Keratinocyte (primary cell): ENCODE measurements around the gene PHF14. TPM values are rescaled to one million over a fixed set of nuclear protein-coding genes. Genes with fewer than 3 reads are reported as not detected.

ENCODE experiments used
- DNase-seq: peaks from one replicate; pipeline ENCODE4 v3.0.0-alpha.2; 2011; ENCODE audit warnings: low read depth, missing footprints, low spot score
- FAIRE-seq: peaks from 2 replicates; lab custom pipeline; 2011; peaks lifted over from hg19 to GRCh38; lab: Jason Lieb, UNC
- H2AFZ ChIP-seq: 2 replicates; pipeline ENCODE4 v1.6.0; 2012; ENCODE audit warnings: low read length, control low read depth, inconsistent platforms; ENCODE audit not compliant: control insufficient read depth
- H3K27ac ChIP-seq: 2 replicates; pipeline ENCODE4 v1.5.1; 2011; ENCODE audit warnings: low read length; ENCODE audit not compliant: control insufficient read depth, insufficient read depth
- H3K27me3 ChIP-seq: 3 replicates; pipeline ENCODE4 v1.6.0; 2011; ENCODE audit warnings: low read length; ENCODE audit not compliant: control insufficient read depth, insufficient read depth; ENCODE audit errors: extremely low read depth
- H3K36me3 ChIP-seq, 2 experiments: 2 replicates in 1 of 2; 3 replicates in 1 of 2; pipeline ENCODE4 v1.5.1; 2011; ENCODE audit warnings: low read length in 2 of 2, mild to moderate bottlenecking in 1 of 2; ENCODE audit not compliant: control insufficient read depth in 2 of 2, insufficient read depth in 2 of 2; ENCODE audit errors: extremely low read depth in 1 of 2
- H3K4me1 ChIP-seq: 3 replicates; pipeline ENCODE4 v1.5.1; 2011; ENCODE audit warnings: low read length; ENCODE audit not compliant: control insufficient read depth, insufficient read depth; ENCODE audit errors: extremely low read depth
- H3K4me2 ChIP-seq: 3 replicates; pipeline ENCODE4 v1.6.0; 2011; ENCODE audit warnings: low read depth, low read length; ENCODE audit not compliant: control insufficient read depth, insufficient read depth; ENCODE audit errors: extremely low read depth
- H3K4me3 ChIP-seq, 3 experiments: fragments of 200-600 bp in 1 of 3; sonication (generic) in 1 of 3; 2 replicates in 2 of 3; 3 replicates in 1 of 3; pipeline ENCODE4 v1.5.1; 2011 to 2016; ENCODE audit warnings: low read length in 3 of 3, mild to moderate bottlenecking in 3 of 3, control low read depth in 2 of 3, inconsistent platforms in 1 of 3, low read depth in 1 of 3, mixed read lengths in 1 of 3, mixed run types in 1 of 3, moderate library complexity in 1 of 3; ENCODE audit not compliant: control insufficient read depth in 2 of 3, insufficient read depth in 2 of 3; ENCODE audit errors: extremely low read depth in 1 of 3
- H3K79me2 ChIP-seq: 2 replicates; pipeline ENCODE4 v1.6.0; 2012; ENCODE audit warnings: low read length; ENCODE audit not compliant: control insufficient read depth, insufficient read depth
- H3K9ac ChIP-seq: 3 replicates; pipeline ENCODE4 v1.6.0; 2011; ENCODE audit warnings: low read length; ENCODE audit not compliant: control insufficient read depth, insufficient read depth; ENCODE audit errors: extremely low read depth
- H3K9me1 ChIP-seq: 3 replicates; pipeline ENCODE4 v1.6.0; 2011; ENCODE audit warnings: low read length; ENCODE audit not compliant: control insufficient read depth, insufficient read depth; ENCODE audit errors: extremely low read depth
- H3K9me3 ChIP-seq: 2 replicates; pipeline ENCODE4 v1.5.1; 2012; ENCODE audit warnings: low read depth, low read length; ENCODE audit not compliant: control insufficient read depth
- H4K20me1 ChIP-seq: 3 replicates; pipeline ENCODE4 v1.6.0; 2011; ENCODE audit warnings: low read length; ENCODE audit not compliant: control insufficient read depth, insufficient read depth; ENCODE audit errors: extremely low read depth
- EZH2 ChIP-seq: IDR thresholded peaks from one replicate; pipeline ENCODE4 v1.6.1; 2012; ENCODE audit warnings: inconsistent platforms, mild to moderate bottlenecking, low read length, moderate library complexity
- dilution Hi-C: fragments of 300-500 bp; cut with MboI; formaldehyde crosslinking; loops from one replicate; pipeline ENCODE4 v1.7.0; 2020; ENCODE audit warnings: low sequenced_read_pairs; ENCODE audit not compliant: extremely low pct_ligation_motif_present
- polyA plus RNA-seq, 5 experiments: library from polyadenylated mRNA; depleted of rRNA in 3 of 5; stranded (reverse) in 3 of 5; stranded (forward) in 1 of 5; unstranded in 1 of 5; fragments of >200 nt; gene quantifications; 1 replicate in 1 of 5; 2 replicates in 3 of 5; 3 replicates in 1 of 5; pipeline versions ENCODE4 v1.2.1 to v1.2.3, GENCODE V29; 2011 to 2012; ENCODE audit warnings: missing spikeins in 2 of 5, low read depth in 1 of 5, low replicate concordance in 1 of 5
- TF ChIP-seq, protein P1 (sequence below), 3 experiments: IDR thresholded peaks in 1 of 3; conservative IDR thresholded peaks in 1 of 3; optimal IDR thresholded peaks in 1 of 3; 2 replicates in 2 of 3; 3 replicates in 1 of 3; pipeline versions ENCODE3 to v1.5.1; 2011; ENCODE audit warnings: low read length in 3 of 3, mild to moderate bottlenecking in 3 of 3, moderate library complexity in 2 of 3, control low read depth in 1 of 3, inconsistent platforms in 1 of 3; ENCODE audit not compliant: insufficient read depth in 2 of 3; ENCODE audit errors: extremely low read depth in 1 of 3

Gene PHF14
- polyA plus RNA-seq, 1 donor (not counting 4 experiments of a cell fraction or from before 2014, with no cell fraction given): 16.9 TPM

DNA sequence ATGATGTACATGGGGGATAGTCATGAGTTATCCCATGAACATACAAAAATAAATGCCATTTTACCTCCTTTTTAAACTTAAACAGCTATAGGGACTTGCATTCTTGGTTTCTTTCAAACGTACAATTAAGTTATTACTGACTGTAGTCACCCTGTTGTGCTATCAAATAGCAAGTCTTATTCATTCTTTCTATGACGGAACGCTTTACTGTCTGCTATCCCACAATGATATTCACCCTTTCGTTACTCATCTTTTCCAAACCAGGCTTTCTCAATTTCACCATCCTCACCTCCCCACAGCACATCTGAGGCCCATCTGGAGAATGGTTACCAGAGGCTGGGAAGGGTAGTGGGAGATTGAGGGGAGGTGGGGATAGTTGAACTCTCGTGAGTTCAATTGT lies 218.8 kb downstream of the PHF14 start:
- dilution Hi-C loops: no loop called here
- H3K4me1 ChIP-seq: no peaks in the 10 kb centered on the region
- no peak overlapping the region for H3K9ac ChIP-seq
- H3K9me3 ChIP-seq: no peaks in the 10 kb centered on the region
- H3K4me2 ChIP-seq: no peak overlapping the region
- no peak overlapping the region for H2AFZ ChIP-seq
- no peaks in the 10 kb centered on the region for H3K27me3 ChIP-seq
- H3K9me1 ChIP-seq: no peaks in the 10 kb centered on the region
- H3K27ac ChIP-seq: no peak overlapping the region
- no peak overlapping the region for H3K4me3 ChIP-seq
- H3K36me3 ChIP-seq: no peaks in the 10 kb centered on the region
- no peaks in the 10 kb centered on the region for H4K20me1 ChIP-seq
- FAIRE-seq (no peak), DNase-seq (no peak)
- no peaks in the 10 kb centered on the region for H3K79me2 ChIP-seq
- TF ChIP-seq, protein P1, sequence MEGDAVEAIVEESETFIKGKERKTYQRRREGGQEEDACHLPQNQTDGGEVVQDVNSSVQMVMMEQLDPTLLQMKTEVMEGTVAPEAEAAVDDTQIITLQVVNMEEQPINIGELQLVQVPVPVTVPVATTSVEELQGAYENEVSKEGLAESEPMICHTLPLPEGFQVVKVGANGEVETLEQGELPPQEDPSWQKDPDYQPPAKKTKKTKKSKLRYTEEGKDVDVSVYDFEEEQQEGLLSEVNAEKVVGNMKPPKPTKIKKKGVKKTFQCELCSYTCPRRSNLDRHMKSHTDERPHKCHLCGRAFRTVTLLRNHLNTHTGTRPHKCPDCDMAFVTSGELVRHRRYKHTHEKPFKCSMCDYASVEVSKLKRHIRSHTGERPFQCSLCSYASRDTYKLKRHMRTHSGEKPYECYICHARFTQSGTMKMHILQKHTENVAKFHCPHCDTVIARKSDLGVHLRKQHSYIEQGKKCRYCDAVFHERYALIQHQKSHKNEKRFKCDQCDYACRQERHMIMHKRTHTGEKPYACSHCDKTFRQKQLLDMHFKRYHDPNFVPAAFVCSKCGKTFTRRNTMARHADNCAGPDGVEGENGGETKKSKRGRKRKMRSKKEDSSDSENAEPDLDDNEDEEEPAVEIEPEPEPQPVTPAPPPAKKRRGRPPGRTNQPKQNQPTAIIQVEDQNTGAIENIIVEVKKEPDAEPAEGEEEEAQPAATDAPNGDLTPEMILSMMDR (optimal IDR thresholded peaks at IDR 0.05 in 1 of 3, IDR thresholded peaks at IDR 0.05 in 1 of 3, conservative IDR thresholded peaks at IDR 0.05 in 1 of 3; ENCODE audit: extremely low read depth in 1 of 3, insufficient read depth in 2 of 3, low read length in 3 of 3): no peak
- TF ChIP-seq EZH2: no peak

DNA sequence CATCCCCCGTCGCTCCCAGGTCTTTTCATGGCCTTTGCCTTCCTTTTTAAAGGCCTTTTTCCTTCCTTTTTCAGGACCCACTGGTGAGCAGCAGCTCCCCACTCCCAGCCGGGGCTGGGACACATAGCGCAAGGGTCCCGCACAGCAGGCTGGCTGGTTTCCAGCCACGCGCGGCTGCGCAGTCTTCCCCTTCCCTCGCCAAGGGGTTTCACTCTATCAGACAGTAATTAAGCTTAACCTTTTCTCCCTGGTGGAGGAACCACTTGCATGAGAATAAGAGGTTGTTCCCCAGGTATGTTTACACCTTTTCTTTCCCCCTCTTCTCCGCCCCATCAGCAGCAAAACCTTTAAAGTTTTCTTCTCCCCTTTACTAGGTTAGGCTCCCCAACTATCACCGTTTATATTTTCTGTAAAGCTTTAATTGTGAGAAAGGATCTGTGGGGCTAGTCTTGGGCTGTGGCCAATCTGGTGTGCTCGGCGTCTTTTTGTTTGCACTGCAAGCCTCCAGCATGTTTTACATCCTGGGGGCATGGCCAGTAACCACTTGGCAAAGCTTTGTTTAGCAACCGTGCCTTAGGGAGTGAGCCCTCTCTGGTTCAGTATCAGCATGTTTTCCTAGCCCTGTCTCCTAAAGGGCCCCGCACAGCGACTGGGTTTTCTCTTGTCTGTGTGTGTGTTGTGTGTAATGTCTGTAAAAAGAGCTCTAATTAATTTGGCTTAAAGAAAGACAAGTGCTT lies 219.6 kb downstream of the PHF14 start:
- no peaks in the 10 kb centered on the region for H3K9me1 ChIP-seq
- no peaks in the 10 kb centered on the region for H3K36me3 ChIP-seq
- H3K4me1 ChIP-seq: no peaks in the 10 kb centered on the region
- dilution Hi-C loops: no loop called here
- H2AFZ ChIP-seq: peak overlapping the region; percentile 36
- no peak overlapping the region for H3K4me3 ChIP-seq
- H3K4me2 ChIP-seq: no peak overlapping the region
- H3K27ac ChIP-seq: no peak overlapping the region
- no peak for FAIRE-seq
- DNase-seq: no peak
- no peaks in the 10 kb centered on the region for H4K20me1 ChIP-seq
- TF ChIP-seq EZH2: no peak
- TF ChIP-seq, protein P1 (optimal IDR thresholded peaks at IDR 0.05 in 1 of 3, IDR thresholded peaks at IDR 0.05 in 1 of 3, conservative IDR thresholded peaks at IDR 0.05 in 1 of 3; ENCODE audit: extremely low read depth in 1 of 3, insufficient read depth in 2 of 3, low read length in 3 of 3): no peak
- H3K27me3 ChIP-seq: no peaks in the 10 kb centered on the region
- no peaks in the 10 kb centered on the region for H3K79me2 ChIP-seq
- no peak overlapping the region for H3K9ac ChIP-seq
- H3K9me3 ChIP-seq: no peaks in the 10 kb centered on the region
